ENCODE measurements around the gene SFXN2. TPM values are rescaled to one million over a fixed set of nuclear protein-coding genes. Genes with fewer than 3 reads are reported as not detected.
"Not testable (repeated sequence)": the region's sequence is repeated elsewhere in the genome, so short reads cannot be mapped to it uniquely, and the experiment has no call there.

The SFXN2 gene
- total RNA-seq, 2 experiments from 2014 or later: 33.7 to 33.8 TPM

DNA sequence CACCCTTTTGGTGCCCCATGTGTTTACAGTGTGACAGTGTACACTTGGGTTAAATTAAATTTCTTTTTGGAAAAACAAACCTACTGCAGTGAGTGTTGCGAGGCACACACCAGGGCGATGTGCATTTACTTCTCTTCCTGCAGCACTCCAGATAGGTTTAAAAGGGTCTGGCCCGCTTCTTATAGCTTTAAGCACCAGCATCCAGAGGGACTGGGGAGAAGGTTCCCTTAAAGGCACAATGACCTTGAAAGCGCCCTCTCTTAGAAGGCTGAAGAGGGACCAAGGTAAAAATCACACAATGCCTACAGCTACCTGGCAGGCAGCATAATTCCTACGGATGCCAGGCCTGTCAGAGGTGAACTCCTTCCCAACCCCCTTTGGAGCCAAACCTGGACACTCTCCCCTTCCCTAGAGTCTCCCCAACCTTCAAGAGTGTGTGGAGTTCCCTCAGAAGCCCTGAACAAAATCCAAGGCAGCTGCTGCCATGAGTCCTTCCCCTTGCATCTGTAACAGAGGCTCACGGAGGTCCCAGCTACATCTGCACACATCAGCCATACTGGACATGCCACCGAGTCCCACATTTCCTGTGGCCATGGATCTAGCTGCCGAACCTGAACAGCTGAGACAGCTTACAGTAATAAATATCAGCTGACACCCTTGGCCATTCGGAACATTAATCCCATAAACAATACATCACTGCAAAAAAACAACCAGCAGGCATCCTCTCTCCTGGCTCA, 36.9 kb upstream of the SFXN2 start:
- POLR2A ChIA-PET: interaction anchor here (0.7 kb wide), 1 partner anchor 15 kb away, joined by 3 read pairs; no protein-coding TSS in a partner anchor

DNA sequence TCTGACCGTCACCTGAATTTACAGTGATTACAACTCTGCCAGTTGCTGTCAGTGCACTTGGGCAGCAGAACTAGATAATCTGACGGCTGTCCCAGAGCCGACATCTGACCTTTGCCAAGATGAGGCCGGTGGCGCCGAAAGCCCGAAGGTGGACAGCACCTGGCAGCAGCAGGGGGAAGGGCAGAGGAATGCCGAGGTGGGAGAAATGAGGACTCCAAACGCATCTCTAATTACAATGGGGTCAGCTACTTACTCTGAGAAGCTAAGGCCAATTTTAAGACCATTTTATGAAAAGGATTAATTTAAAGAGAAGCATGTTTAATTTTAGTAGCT, 36.4 kb upstream of the SFXN2 start:
- POLR2A ChIA-PET: interaction anchor here (0.7 kb wide), 1 partner anchor 15 kb away, joined by 3 read pairs; no protein-coding TSS in a partner anchor
- CTCF ChIA-PET: interaction anchor here (0.8 to 1.8 kb wide), 3 partner anchors 8 to 32 kb away, joined by 3 to 6 read pairs (median 3); no protein-coding TSS in a partner anchor

More for the DNA sequence above, 36.9 kb upstream of the SFXN2 start:
- CTCF ChIA-PET: interaction anchor here (0.6 to 1.8 kb wide), 3 partner anchors 8 to 31 kb away, joined by 3 to 6 read pairs (median 4); no protein-coding TSS in a partner anchor

DNA sequence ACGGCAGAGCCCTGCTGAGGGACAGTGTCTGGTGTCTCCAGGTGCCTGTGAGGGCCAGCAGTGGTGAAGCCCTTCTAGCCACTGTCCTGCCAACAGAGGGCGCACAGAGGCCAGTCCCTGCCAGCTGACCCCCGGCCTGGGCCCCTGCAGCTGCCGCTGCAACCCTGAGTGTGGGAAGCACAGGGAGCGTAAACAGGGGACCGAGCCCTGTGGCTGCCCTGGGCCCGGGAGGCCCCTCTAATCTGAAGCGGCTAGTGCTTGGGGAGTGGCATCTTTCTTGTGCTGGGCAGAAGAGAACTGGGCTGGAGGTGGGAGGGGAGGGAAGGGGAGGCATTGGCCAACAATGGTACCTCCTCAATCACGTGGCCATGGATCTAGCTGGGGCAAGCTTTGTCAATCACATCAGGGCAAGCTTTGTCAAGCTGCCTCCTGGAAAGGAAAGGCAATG, 35.6 kb upstream of the SFXN2 start:
- ChIA-PET POLR2A (no interaction called here), CTCF (interaction anchor here (0.8 to 1.8 kb wide), 3 partner anchors 9 to 33 kb away, joined by 3 to 6 read pairs (median 3); no protein-coding TSS in a partner anchor)

DNA sequence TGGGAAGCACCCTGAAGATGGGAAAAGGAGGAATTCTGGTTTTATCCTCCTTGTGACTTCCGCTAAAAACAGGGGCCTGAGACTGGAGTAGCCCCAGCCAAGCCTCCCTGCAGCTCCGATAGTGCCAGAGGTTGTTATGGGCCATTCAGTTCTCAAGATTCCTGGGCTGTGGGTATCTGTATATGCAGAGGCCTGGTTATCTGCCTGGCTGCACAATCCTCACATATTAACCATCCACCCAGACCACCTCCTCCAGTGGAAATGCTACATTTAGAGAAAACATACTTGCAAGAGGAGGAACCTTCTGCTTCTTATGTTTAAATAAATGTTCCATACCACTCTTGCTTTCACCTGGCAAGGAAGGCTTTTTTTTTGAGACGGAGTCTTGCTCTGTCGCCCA, 34.8 kb upstream of the SFXN2 start:
- ChIA-PET POLR2A (no interaction called here), CTCF (interaction anchor here (1.8 kb wide), 1 partner anchor 10 kb away, joined by 6 read pairs; no protein-coding TSS in a partner anchor)

DNA sequence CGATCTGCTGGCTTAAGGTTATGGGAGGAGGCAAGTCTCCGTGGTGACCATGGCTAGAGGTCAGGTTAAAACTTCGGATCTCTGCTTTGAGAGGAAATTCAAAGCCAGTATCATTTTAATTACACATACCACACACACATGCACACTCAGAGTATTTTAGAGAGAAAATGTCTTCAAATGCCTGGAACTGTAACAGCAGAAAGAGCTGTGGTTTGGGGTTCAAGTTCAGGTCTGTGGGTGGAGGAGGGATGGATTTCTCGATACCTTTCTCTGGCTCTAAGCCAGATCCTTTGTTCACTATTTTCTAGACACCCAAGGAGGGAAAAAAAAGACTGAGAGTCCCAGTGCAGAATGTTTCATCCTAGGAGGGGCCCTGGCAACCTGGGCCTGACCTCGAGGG, 32.7 kb upstream of the SFXN2 start:
- ChIA-PET CTCF (no interaction called here), POLR2A (no interaction called here)

DNA sequence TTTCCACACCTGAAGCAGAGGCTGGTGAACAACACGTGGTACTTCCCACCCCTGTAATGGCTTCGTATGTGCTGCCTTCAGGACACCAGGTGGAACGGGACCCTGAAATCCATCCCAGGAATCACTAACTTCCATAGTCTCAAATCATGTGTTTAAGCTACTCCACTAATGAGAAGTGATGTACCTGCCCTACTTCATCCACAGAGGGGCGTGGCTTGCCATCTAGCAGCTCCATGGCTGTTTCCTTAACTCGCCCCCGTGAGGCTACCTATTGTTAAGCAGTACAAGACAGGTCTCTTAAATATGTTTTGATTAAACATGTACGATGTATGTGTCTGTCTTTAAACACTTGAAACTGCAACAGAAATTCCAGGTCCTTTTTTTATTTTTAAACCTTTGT, 32.0 kb upstream of the SFXN2 start:
- ChIA-PET POLR2A (no interaction called here), CTCF (interaction anchor here (0.9 kb wide), 1 partner anchor 26 kb away, joined by 3 read pairs; no protein-coding TSS in a partner anchor)

DNA sequence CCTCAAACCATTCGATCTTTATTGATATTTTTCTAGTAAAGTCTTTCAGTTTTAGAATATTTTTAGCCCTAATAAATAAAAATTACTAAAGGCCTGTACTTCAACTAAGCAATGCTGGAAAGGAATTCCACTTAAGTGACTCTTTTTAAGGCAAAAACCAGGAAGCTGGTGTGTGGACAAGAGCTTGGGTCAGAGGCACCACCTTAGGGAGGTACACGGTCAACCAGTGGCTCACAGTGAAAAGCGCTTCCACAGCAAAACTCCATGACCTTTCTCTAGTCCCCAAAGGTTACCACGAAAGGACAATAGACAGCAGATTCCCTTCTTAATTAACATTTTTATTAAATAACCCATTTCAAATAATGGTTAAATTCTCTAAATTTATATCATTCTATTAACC, 31.5 kb upstream of the SFXN2 start:
- CTCF ChIA-PET: interaction anchor here (0.9 kb wide), 1 partner anchor 25 kb away, joined by 3 read pairs; no protein-coding TSS in a partner anchor
- POLR2A ChIA-PET: no interaction called here

GRCh38 chr10:102683736-102684135, 30.7 kb upstream of the SFXN2 start:
- CTCF ChIA-PET: no interaction called here
- POLR2A ChIA-PET: no interaction called here

- POLR2A ChIA-PET: no interaction called here
- CTCF ChIA-PET: interaction anchor here (0.6 kb wide), 1 partner anchor 24 kb away, joined by 3 read pairs; no protein-coding TSS in a partner anchor
Observed at GRCh38 chr10:102691285-102692066, 23.0 kb upstream of the SFXN2 start.

DNA sequence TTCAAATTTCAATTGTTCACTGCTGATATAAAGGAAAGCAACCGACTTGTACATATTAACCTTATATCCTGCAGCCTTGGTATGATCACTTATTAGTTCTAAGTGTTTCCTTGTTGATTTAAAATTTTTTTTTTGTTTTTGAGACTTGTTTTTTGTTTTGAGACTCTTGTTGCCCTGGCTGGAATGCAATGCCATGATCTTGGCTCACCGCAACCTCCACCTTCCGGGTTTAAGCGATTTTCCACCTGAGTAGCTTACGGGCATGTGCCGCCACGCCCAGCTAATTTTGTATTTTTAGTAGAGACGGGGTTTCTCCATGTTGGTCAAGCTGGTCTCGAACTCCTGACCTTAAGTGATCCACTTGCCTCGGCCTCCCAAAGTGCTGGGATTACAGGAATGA, 19.0 kb upstream of the SFXN2 start:
- POLR2A ChIA-PET, CTCF ChIA-PET: not testable (repeated sequence)

DNA sequence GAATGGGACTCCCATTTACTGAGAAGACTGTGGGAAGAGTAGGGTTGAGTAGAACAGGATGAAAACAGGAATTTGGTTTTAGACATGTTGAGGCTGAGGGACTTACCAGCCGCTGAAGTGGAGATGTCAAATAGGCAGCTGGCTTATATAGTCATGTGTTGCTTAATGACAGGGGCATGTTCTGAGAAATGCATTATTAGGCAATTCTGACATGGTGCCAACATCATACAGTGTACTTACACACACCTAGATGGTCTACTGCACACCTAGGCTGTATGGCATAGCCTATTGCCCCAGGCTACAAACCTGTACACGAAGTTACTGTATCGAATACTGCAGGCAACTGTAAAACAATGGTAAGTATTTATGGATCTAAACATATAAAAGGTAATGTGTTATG, 17.7 kb upstream of the SFXN2 start:
- CTCF ChIA-PET: no interaction called here
- POLR2A ChIA-PET: interaction anchor here (0.6 kb wide), 1 partner anchor 127 kb away, joined by 3 read pairs; no protein-coding TSS in a partner anchor

- ChIA-PET POLR2A (no interaction called here), CTCF (no interaction called here)
Observed at GRCh38 chr10:102698894-102699293, 15.5 kb upstream of the SFXN2 start.

GRCh38 chr10:102701272-102701671, 13.2 kb upstream of the SFXN2 start:
- POLR2A ChIA-PET: no interaction called here
- CTCF ChIA-PET: interaction anchor here (0.7 kb wide), 1 partner anchor 34 kb away, joined by 3 read pairs; no protein-coding TSS in a partner anchor

GRCh38 chr10:102701796-102702195, 12.6 kb upstream of the SFXN2 start:
- CTCF ChIA-PET: no interaction called here
- POLR2A ChIA-PET: no interaction called here

- POLR2A ChIA-PET: interaction anchor here (0.7 kb wide), 1 partner anchor 11 kb away, joined by 8 read pairs; no protein-coding TSS in a partner anchor
- CTCF ChIA-PET: interaction anchor here (0.6 to 0.7 kb wide), 2 partner anchors 38 to 198 kb away, joined by 3 to 5 read pairs; no protein-coding TSS in a partner anchor
Observed at GRCh38 chr10:102702742-102703141, 11.7 kb upstream of the SFXN2 start.

DNA sequence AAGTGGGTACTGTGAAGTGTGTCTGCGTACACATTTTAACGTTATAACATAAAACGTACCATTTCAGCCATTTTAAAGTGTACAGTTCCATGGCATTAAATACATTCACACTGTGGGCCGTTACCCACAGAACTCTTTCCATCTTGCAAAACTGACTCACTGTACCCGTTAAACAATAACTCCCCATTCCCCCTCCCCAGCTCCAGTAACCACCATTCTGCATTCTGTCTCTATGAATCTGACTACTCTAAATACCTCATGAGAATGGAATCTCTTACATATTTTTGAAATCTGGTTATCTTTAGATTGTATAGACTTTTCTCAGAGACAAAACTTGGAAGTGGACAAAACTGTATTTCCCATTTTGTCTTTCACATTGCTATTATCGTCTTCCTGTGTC, 9.5 kb upstream of the SFXN2 start:
- POLR2A ChIA-PET: no interaction called here

GRCh38 chr10:102705531-102705930, 8.9 kb upstream of the SFXN2 start:
- POLR2A ChIA-PET: interaction anchor here (0.5 kb wide), 1 partner anchor 61 kb away, joined by 3 read pairs; the partner anchor contains the start of gene TRIM8
- CTCF ChIA-PET: no interaction called here

More for the DNA sequence above, 9.5 kb upstream of the SFXN2 start:
- CTCF ChIA-PET: no interaction called here

- POLR2A ChIA-PET: interaction anchor here (0.8 to 6.5 kb wide), 3 partner anchors 36 to 69 kb away, joined by 3 to 54 read pairs (median 3); partner anchors contain the start of gene TRIM8
- CTCF ChIA-PET: interaction anchor here (0.7 to 5.0 kb wide), 3 partner anchors 30 to 65 kb away, joined by 3 to 29 read pairs (median 3); partner anchors contain the start of gene TRIM8
Observed at GRCh38 chr10:102710609-102711008, 3.8 kb upstream of the SFXN2 start.

DNA sequence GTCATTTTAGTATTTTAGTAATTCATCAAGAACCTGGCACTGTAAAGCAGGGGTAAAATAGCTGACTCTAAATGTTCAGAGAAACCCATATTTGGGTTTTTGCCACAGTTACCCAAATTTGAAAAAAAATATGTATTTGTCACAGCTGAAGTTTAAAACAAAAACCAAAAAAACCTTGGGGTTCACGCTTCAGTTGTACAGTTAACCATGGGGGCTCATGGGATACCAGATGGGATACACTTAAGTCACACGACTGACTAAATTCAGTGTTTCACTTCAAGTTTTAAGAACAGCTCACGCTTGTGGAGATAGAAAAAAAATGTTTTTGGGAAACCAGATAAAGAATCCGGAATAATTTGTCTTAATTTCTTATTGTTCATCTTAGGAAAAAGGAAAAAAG, 2.3 kb upstream of the SFXN2 start:
- CTCF ChIA-PET: interaction anchor here (1.0 to 5.0 kb wide), 2 partner anchors 51 to 67 kb away, joined by 3 to 29 read pairs; partner anchors contain the start of gene TRIM8
- POLR2A ChIA-PET: interaction anchor here (1.0 to 6.5 kb wide), 3 partner anchors 51 to 67 kb away, joined by 4 to 54 read pairs (median 4); partner anchors contain the start of gene TRIM8

Data from activated CD8-positive, alpha-beta memory T cell treated with anti-CD3 and anti-CD28 coated beads for 36 hours (primary cell).